RKO (cell line): ENCODE measurements around the gene TBL1Y.
"Not testable (repeated sequence)": the region's sequence is repeated elsewhere in the genome, so short reads cannot be mapped to it uniquely, and the experiment has no call there.

Source experiments
- DNase-seq: peaks from one replicate; pipeline ENCODE4 v3.0.0-alpha.2; 2016; ENCODE audit warnings: low spot score

Gene TBL1Y

DNA sequence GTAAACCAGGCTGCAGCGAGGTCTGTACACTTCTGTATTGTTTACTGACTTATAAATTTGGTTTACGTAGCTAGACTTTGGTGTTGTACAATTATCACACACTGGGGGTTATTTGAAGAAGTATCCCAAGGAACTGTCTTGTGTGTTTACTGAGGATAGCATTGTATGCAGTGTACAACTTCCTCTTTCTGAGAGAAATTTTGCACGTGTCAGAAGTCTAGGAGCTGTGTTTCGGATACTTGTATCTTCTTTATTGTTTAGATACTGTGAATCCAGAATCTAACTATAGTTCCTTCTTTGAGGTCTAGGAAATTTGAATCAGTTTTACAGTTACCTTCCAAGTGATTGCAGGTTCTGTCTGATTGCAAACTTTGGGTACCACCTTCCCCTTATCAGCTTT lies 64.5 kb downstream of the TBL1Y start:
- DNase-seq, result no peak

DNA sequence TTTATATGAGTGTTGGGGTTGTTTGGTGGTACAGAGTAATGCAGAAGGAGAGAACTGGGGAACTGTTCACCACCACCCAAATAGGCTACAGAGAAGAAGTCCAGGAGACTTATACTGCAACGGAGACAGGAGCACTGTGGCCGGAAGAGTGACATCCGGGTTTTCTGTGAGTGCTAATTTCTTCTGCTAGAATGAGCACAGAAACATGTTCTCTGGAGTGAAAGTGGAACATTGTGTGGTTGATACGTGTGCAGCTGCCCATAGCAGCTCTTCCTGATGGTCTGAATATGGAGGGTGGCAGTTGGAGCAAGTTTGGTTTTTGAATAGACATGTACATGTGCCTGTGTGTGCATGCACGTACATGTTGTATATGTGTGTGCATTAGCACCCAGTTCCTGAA lies 67.3 kb downstream of the TBL1Y start:
- no peak for DNase-seq

DNA sequence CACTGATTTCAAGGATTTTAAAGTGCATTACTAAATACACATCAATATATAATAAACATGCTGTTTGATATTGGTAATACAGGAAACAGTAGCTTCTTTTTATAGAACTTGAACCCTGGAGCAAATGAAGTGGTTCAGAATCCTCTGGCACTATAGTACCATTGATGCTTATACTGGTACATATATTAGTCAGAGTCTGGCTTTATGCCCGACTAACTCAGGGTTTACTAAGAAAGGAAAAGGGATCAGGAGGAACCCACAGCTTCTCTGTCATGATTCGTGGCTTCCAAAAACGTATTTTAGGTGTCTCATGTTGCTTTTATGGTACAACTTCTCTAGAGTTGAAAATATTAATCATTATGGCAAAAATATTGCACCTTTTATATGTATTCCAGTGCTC lies 72.7 kb downstream of the TBL1Y start:
- DNase-seq, result no peak

DNA sequence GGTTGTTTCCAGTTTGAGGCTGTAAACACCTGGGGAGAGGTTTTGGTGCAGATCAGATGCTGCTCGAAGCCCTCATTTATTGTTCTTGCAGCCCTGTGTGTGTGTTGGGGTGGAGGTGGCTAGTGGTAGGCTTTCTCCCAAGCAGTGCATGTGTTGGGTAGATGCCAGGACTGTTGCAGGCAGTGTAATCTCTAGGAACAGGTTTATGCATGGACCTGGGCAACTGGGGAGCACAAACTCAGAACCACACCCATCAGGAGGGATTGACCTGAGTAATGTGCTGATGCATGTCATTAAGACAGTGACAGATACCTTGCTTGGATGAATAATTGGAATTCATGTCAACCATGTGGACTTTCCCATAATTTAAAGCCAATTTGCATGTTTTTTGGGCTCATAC lies 77.3 kb downstream of the TBL1Y start:
- DNase-seq, result no peak

DNA sequence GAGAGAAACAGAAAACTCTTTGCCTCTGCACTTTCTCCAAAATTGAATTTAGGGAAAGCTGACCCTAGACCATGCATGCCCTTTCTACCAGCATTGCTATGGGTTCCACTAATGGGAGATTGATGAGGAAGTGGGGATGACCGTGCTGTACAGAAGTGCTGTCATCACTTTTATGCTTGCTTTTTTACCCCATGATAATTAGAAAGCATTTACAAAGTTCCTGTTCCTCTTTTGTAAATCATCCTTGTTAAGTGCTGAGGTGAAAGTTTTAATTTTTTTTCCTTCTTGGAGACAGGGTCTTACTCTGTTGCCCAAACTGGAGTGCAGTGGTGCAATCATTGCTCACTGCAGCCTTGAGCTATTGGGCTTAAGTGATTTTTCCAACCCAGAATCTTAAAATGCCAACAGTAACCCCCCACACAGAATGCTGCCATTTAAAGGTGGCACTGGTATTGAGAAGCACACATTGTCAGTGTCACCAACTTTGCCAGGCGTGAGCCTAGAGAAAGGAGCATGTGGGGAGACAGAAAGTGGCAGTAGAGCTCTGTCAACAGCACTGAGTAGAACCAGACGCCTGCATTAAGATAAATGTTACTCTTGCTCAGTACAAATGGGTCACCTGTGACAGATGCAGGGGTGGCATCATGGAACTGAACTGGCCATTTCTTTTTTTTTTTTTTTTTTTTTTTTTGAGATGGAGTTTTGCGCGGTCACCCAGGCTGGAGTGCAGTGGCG lies 79.6 kb downstream of the TBL1Y start:
- no peak for DNase-seq

DNA sequence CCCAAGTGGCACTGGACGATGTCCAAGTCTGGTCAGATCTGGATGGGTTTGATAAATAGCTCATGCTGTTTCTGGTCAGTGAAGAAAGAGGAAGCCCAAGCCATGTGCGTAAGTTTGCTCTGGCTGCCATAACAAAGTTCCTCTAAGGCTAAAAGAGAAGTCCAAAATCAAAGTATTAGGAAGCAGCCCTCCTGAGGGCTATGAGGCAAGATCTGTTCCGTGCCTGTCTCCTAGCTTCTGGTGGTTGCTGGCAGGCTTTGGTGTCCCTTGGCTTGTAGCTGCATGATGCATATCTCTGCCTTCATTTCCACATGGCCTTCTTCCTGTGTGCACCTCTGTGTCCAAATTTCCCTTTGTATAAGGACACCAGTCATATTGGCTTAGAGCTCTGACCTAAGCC lies 81.5 kb downstream of the TBL1Y start:
- no peak for DNase-seq

DNA sequence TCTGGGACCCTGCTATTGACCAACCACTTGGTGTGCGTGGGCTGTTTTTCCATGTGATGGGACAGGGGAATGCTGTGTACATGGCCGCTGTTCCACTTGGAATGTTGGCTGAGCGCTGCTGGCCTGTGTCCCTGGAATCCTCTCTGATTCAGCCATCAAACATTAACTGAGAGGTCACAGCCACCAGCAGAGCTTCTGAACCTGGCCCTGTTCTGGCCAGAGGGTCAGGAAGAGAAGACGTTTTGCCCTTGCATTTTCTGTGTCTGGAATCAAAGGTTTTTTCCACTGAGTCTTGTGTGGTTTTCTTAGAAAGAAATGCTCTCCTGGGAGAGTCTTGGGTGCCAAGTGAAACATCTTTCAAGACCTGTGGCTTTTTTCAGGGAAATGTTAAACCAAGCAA lies 85.5 kb downstream of the TBL1Y start:
- DNase-seq, result no peak

DNA sequence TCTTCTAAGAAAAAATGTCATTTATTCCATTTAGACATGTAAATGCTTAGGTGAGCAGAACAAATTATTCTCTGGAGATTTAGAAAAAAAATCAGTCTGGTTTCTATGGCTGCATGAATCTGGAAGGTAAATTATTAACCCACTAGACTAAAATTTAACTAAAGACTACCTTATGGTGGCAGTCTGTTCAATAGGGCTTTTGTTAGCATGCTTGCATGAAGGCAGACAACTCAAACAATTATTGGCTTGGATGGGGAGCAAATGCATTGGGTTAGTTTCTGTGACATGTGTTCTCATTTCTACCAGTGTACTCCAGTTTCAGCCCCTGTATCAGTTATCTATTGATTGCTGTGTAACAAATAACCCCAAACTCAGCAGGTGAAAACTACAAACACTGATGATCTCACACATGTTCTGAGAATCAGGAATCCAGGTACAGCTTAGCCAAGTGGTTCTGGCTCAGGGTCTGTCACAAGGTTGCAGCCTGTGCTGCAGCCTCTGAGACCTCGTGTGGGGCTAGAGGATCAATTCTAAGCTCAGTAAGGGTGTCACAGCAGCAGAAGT lies 87.1 kb downstream of the TBL1Y start:
- DNase-seq, result no peak

DNA sequence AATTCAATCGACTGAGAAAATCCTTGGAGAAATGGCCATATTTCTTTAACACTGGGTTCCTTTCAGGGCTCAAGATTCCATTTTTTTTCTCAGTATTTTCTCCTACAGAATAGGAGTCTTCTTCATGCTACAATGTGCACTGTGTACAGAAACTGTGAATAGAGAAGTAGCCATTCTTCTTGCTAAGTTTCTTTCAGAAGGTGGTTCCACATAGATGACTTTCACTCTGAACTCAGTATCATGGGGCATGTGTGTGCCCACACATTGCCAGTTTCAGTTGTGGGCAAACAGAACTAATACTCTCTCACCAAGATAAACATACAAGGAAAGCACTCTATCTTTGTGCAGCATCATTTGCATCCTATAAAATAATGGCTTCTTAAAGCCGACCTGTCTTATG lies 89.4 kb downstream of the TBL1Y start:
- no peak for DNase-seq

DNA sequence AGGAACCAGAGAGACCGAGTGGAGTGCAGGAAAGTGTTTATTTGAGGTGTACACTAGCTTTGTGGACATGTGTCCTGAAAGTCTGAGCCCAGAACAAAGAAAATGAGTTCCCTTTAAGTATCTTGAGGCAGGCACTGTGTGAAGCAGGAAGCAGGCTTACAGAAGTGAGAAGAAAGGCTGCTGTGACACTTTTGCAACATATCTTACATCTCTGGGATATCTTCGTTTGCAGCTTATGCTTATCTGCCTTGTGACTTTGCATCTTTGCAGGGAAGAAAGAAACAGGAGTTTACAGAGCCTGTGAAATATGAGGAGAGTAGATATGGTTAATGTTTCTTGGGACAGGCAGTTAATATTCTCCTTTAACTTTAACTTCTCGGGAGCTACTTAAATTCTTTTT lies 92.1 kb downstream of the TBL1Y start:
- DNase-seq, result no peak

DNA sequence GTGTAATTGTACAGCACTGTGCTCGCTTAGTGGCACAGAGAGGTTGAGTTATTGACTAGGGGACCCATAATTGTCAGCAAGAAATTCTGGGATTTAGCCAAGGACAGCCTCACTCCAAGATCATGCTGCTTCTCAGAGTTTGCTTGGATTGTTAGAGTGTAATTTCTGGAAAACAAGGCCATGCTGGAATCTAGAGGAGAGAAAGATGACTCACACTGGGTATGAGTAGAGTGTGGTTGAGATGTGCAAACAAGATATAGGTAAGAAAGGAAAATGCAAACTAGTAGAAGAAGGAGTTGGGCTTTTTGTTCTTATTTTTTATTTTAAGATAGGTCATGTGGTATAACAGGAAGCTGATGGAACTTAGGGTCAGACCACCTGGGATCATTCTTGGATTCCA lies 97.4 kb downstream of the TBL1Y start:
- no peak for DNase-seq

DNA sequence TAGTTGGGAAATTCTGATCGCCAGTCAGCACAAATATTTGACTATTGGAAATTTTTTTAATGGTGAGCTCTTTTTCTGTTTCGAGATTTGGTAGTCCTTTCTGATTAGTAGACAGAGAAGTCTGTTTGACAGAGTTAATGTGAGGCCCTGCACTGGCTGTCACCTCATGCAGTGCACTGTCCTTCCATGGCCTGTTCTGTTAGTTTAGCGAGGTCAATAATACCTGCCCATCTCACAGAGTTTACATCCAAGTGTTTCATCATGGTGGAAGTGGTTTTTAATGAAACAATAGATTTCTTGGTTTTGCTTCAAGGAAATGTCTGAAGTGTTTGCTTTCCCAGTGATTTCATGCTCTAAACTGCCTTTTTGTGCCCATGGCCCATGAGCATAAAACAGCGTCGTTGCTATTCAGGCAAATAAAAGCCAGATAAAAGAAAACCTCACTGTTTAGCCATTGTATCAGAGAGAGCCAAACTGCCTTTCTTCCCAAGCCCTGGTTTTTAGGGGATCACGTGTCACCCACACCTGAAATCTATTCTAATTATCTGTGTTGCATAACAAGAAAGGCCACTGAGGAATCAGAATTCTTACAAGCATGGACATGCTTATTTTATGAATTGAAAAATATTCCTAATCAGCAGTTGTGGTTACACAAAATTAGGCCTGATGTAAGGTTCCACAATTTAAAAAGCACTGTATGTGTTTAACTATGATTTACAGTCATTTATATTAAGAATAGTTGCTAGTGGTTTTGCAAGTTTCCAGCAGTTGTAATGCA lies 98.3 kb downstream of the TBL1Y start:
- no peak for DNase-seq

DNA sequence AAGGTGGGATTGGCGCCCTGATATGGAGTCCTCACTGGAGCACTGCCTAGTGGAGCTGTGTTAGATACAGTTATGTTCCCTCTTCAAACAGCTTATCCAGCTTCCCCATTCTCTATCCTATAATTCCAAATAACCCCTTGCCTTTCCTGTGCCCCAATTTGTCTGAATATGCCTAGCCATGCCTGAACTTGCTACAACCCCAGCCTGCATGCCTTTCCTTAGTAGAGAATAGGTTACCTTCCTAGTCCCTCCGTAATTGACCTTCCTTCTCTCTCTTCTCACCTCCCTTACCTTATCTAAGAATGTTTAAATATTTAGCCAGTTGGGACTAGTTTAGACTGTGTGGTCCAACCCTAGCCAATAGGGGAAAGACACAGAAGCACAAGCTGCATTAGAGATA lies 102.6 kb downstream of the TBL1Y start:
- no peak for DNase-seq

DNA sequence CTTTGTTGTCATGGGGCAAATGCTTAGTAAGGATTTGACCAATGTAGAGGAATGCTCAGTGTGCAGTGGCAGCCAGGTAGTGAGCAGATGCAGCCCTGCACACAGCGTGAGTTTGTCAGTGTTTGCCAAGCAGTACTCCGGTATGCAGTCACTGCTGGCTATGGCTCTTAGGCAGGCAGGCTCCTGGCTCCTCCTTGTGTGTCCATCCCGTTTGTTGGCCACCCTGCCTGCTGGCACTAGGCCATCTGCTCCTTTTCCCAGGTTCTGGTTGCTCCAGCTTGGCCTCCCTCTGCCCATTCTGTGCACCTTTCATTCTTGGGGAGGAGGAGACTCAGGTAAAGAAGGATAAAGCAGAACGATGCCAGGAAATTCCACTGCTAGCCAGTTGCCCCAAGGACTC lies 106.0 kb downstream of the TBL1Y start:
- no peak for DNase-seq

DNA sequence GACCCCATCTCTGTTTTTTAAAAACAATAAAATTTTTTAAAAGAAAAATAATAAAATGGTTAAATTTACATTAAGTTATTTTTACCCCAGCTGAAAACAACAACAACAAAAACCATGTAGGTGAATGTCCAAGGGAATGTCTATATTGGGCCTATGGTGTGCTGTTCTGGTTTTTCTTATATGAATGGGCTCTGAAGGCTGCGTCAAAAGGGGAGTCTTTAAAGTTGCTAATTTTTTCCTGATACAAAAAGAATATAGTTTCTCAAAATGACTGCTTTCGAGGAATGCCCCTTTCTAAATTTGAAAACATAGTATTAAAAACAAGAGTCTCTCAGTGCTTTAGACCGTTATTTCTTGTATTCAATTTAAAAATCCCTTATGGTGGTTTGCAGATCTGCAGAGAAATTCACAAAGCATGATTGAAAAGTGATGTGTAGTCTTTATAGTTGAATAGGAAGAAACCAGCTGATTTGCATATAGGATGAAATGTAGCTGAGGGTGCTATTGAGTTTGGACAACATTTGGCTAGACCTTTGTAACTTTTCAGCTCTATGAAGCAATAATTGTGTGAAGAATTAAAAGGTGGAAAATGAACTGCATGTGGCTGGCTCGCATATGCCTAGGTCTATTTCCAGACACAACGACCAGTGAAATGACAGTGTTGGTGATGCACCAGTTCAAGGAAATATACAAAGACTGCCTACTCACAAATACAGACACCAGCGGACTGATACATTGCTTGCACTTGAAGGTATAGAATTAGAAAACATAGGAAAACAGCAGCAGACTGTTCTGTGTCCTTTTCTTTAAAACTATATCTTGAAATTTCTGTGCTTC lies 107.0 kb downstream of the TBL1Y start:
- DNase-seq, result no peak

DNA sequence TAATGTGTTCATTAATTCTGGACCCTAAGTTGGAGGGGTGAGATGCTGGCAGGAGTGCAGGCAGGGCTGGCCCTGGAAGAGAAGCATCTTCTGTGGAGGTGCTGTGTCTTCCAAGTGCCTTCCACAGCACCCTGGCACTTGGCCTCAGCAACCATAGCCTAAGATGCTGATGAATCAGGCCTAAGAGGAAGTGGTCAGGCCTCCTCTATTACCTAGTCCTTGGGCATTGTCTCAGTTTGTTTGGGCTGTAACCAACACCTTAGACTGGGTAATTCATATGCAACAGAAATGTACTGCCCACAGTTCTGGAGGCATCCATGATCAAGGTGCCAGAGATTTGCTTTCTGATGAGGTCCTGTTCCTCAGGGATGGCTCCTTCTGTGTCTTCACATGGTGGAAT lies 128.5 kb downstream of the TBL1Y start:
- no peak for DNase-seq

DNA sequence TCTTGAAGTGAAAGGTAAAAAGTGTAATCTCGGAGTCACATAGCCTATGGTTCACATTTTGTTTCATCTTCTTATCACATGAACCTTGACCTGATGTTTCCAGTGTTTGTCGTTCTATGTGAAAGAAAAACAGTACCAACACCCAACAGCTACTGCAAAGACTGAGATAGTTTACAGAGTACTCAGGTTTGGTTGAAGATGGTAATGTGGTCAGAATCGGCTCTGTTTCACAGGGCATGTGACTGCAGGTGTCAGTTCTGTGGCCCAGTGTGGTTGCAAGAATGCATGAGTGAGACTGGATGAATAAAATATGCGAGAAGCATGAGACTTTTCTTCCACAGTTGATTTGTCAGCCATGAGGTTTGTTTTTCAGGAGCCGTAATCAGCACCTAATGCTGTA lies 130.2 kb downstream of the TBL1Y start:
- no peak for DNase-seq

DNA sequence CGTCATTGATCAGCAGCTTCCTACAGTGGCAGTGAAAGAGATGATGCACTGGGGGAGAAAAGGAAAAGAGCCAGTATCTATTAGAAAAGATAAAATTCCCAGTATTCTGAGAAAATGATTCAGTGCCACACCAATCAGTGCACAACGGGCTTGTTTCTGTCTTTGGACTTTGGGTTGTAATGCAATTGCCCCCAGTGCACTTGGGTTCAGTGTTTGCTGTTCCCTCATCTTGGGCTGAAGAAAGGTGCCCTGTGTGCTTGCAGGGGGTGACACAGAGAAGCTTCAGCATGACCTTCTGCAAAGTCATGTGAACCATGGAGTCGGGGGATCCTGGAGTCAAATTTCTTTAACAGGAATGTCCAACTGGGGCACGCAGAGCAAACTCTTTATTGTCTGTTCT lies 131.5 kb downstream of the TBL1Y start:
- no peak for DNase-seq

DNA sequence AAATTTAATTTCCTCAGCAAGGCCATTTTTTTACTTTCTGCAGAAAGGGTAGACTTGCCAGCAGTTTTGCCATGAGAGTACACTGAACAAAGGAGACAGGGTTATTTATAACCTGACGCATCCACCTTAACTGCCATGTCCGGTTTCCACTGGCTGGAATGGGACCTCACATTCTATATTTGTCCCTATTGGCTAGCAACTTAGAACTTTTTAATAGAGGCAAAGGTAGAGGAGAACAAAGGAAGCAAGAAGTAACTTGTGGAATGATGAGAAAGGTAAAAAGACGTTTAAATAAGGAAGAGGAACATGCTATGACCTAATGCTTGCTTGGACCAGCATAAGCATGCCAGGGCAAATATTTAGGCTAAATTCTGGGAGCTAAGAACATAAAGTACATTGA lies 142.0 kb downstream of the TBL1Y start:
- DNase-seq, result not testable (repeated sequence)

DNA sequence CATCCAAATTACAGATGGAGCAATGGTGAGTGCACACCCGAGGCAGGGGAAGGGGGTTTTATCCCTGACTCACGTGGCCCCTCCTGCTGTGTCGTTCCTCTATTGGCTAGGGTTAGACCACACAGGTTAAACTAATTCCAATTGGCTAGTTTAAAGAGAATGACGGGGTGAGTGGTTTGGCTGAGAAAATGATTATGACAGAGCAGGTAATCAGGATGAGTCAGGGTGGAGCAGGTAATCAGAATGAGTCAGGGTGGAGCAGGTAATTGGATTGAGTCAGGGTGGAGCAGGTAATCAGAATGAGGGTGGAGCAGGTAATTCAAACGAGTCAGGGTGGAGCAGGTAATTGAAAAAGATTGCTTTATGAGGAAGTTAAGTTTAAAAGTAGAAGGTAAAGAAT lies 146.4 kb downstream of the TBL1Y start:
- DNase-seq, result no peak

DNA sequence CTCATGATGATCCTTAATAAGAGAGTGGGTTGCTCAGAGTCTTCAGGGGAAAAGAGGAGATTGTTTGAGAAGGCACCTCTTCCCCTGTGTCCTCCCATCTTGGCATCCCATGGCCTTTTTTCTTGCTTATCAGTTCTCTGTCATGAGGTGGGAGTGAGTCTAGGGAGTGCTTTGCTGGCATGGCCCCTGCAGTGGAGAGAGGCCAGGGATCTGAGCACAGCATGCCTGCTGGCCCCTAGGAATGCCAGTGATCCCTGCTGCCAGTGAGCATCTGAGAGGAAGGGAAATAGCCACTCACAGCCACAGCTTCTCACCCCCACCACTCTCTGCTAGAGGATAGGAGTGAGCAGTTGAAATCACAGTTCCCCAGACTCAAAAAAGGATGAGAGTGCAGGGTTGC lies 168.2 kb downstream of the TBL1Y start:
- no peak for DNase-seq

DNA sequence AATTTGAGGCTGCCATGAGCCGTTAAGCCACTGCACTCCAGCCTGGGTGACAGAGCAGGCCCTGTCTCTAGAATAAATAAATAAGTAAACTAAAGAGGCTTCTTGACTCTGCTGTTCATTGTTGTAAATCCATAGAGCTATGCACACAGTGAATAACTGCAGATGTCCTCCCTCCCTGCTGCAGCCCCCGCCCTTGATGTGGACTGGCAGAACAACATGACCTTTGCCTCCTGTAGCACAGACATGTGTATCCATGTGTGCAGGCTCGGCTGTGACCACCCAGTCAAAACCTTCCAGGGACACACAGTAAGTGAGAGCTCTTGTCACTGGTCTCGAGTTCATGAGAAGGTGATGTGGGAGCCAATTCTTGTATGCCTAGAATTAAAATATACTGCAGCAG lies 170.1 kb downstream of the TBL1Y start:
- not testable (repeated sequence) for DNase-seq

DNA sequence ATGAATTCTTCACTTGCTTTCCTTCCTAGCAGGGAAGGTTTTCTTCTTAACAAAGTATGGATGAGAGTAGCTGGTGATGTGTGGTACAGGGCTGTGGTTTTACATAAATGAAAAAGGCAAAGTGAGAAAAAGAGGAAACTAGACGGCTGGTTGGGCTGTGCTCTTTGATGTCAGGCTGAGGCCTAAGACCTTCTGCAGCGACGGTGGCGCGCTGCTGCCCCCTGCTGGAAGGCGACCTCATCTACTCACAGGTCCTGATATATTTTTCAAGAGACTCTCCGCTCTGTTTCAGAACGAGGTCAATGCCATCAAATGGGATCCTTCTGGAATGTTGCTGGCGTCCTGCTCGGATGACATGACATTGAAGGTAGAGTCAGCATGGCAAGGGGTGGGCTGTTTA lies 175.1 kb downstream of the TBL1Y start:
- DNase-seq, result no peak
